Naive B cell (primary cell): ENCODE measurements around the gene SHC3. TPM values are rescaled to one million over a fixed set of nuclear protein-coding genes. Genes with fewer than 3 reads are reported as not detected.
A peak's percentile ranks its signal among the peaks of the same experiment; 100 is the strongest.

Experiments
- ATAC-seq, 2 donors: fragments of 150-1000 bp; cut with Tn5 transposase; 2 replicates each; pipeline ENCODE4 v1.10.0; 2021; ENCODE audit warnings: low read depth in 2 of 2, mild to moderate bottlenecking in 2 of 2, moderate library complexity in 2 of 2
- DNase-seq: peaks from one replicate; pipeline ENCODE4 v3.0.0; 2022
- H3K27ac Mint-ChIP-seq, 6 donors: one replicate each; pipeline ENCODE4 v1.8.0; 2020 to 2022; ENCODE audit warnings: mild to moderate bottlenecking in 6 of 6, mixed read lengths in 6 of 6, moderate library complexity in 5 of 6, inconsistent platforms in 2 of 6
- H3K27me3 Mint-ChIP-seq, 3 donors: one replicate each; pipeline ENCODE4 v1.8.0; 2021 to 2022; ENCODE audit warnings: mixed read lengths in 3 of 3, mild to moderate bottlenecking in 1 of 3
- H3K36me3 Mint-ChIP-seq, 2 donors: one replicate each; pipeline ENCODE4 v1.8.0; 2020 to 2022; ENCODE audit warnings: mixed read lengths in 2 of 2, inconsistent platforms in 1 of 2, mild to moderate bottlenecking in 1 of 2
- H3K4me1 Mint-ChIP-seq, 3 donors: one replicate each; pipeline ENCODE4 v1.8.0; 2020 to 2022; ENCODE audit warnings: mixed read lengths in 3 of 3, inconsistent platforms in 1 of 3, mild to moderate bottlenecking in 1 of 3, moderate library complexity in 1 of 3
- H3K4me3 Mint-ChIP-seq, 8 donors: one replicate each; pipeline ENCODE4 v1.8.0; 2020 to 2022; ENCODE audit warnings: mild to moderate bottlenecking in 8 of 8, mixed read lengths in 8 of 8, moderate library complexity in 8 of 8, inconsistent platforms in 2 of 8
- H3K9me3 Mint-ChIP-seq, 7 donors: one replicate each; pipeline ENCODE4 v1.8.0; 2020 to 2022; ENCODE audit warnings: mixed read lengths in 7 of 7, mild to moderate bottlenecking in 5 of 7, inconsistent platforms in 2 of 7, moderate library complexity in 1 of 7
- polyA plus RNA-seq, 6 donors: library from polyadenylated mRNA; unstranded; fragments of 300-500 nt; fragmentation: Illumina TruSeq; gene quantifications; one replicate each; pipeline ENCODE4 v1.2.3, GENCODE V29; 2021; ENCODE audit warnings: low read depth in 6 of 6

Gene SHC3
- polyA plus RNA-seq, 6 donors from 2014 or later = 0.04 to 0.24 TPM; not detected in 4

- Mint-ChIP-seq H3K27me3 (peaks cover 38 to 66% (median 61%) of the 10 kb centered on the region in 3 donors), H3K4me1 (peaks cover 15 to 26% (median 19%) of the 10 kb centered on the region in 3 donors), H3K4me3 (peak overlapping the region in 5 of 8 donors; percentile 45 to 76 (median 56)), H3K9me3 (peaks cover 0 to 1% (median 0%) of the 10 kb centered on the region in 7 donors), H3K27ac (no peak overlapping the region), H3K36me3 (no peaks in the 10 kb centered on the region)
- ATAC-seq (no peak), DNase-seq (no peak)
Observed at GRCh38 chr9:88992556-88992955, 186.1 kb downstream of the SHC3 start.

- Mint-ChIP-seq H3K36me3 (no peaks in the 10 kb centered on the region), H3K4me1 (peaks cover 15 to 26% (median 19%) of the 10 kb centered on the region in 3 donors), H3K27me3 (peaks cover 42 to 74% (median 65%) of the 10 kb centered on the region in 3 donors), H3K27ac (no peak within 1 kb of the TSS), H3K4me3 (peak within 1 kb of the TSS; percentile 45 to 77 (median 72)), H3K9me3 (peaks cover 0 to 3% (median 1%) of the 10 kb centered on the region in 7 donors)
- DNase-seq = no peak
- peak; percentile 44 to 49 for ATAC-seq
Observed at GRCh38 chr9:88991066-88992034, 187.3 kb downstream of the SHC3 start, which contains the start of gene S1PR3. Gene S1PR3 (plus strand): TSS chr9:88991468. CDS start chr9:89001201, 9,733 bp downstream.

- no peak overlapping the region for H3K27ac Mint-ChIP-seq
- H3K9me3 Mint-ChIP-seq = peaks cover 0 to 3% (median 1%) of the 10 kb centered on the region in 7 donors
- peaks cover 42 to 74% (median 72%) of the 10 kb centered on the region in 3 donors for H3K27me3 Mint-ChIP-seq
- ATAC-seq = no peak
- H3K36me3 Mint-ChIP-seq = no peaks in the 10 kb centered on the region
- peak overlapping the region in 6 of 8 donors; percentile 10 to 77 (median 66) for H3K4me3 Mint-ChIP-seq
- H3K4me1 Mint-ChIP-seq = peaks cover 15 to 26% (median 19%) of the 10 kb centered on the region in 3 donors
- no peak for DNase-seq
Observed at GRCh38 chr9:88990729-88991065, 187.9 kb downstream of the SHC3 start.

- peaks cover 15 to 26% (median 19%) of the 10 kb centered on the region in 3 donors for H3K4me1 Mint-ChIP-seq
- ATAC-seq = no peak
- H3K27me3 Mint-ChIP-seq = peaks cover 45 to 74% (median 69%) of the 10 kb centered on the region in 3 donors
- peak overlapping the region in 7 of 8 donors; percentile 10 to 77 (median 65) for H3K4me3 Mint-ChIP-seq
- no peak overlapping the region for H3K27ac Mint-ChIP-seq
- DNase-seq = no peak
- no peaks in the 10 kb centered on the region for H3K36me3 Mint-ChIP-seq
- peaks cover 0 to 3% (median 1%) of the 10 kb centered on the region in 7 donors for H3K9me3 Mint-ChIP-seq
Observed at GRCh38 chr9:88990041-88990728, 188.4 kb downstream of the SHC3 start.

GRCh38 chr9:88988796-88989641 lies 189.6 kb downstream of the SHC3 start:
- H3K27me3 Mint-ChIP-seq = peaks cover 46 to 70% (median 68%) of the 10 kb centered on the region in 3 donors
- peak overlapping the region in 3 of 6 donors; percentile 59 to 79 (median 65) for H3K27ac Mint-ChIP-seq
- ATAC-seq = peak; percentile 78 to 84
- peak overlapping the region in 7 of 8 donors; percentile 35 to 75 (median 67) for H3K4me3 Mint-ChIP-seq
- H3K9me3 Mint-ChIP-seq = peaks cover 0 to 3% (median 1%) of the 10 kb centered on the region in 7 donors
- peak; percentile 20 for DNase-seq
- H3K4me1 Mint-ChIP-seq = peaks cover 15 to 26% (median 19%) of the 10 kb centered on the region in 3 donors
- H3K36me3 Mint-ChIP-seq = no peaks in the 10 kb centered on the region

- Mint-ChIP-seq H3K27me3 (peaks cover 37 to 66% (median 58%) of the 10 kb centered on the region in 3 donors), H3K4me1 (peaks cover 15 to 26% (median 19%) of the 10 kb centered on the region in 3 donors), H3K36me3 (no peaks in the 10 kb centered on the region), H3K4me3 (peak overlapping the region in 1 of 8 donors; percentile 74), H3K9me3 (peaks cover 0 to 3% (median 1%) of the 10 kb centered on the region in 7 donors), H3K27ac (peak overlapping the region in 1 of 6 donors; percentile 22)
- ATAC-seq (no peak), DNase-seq (no peak)
Observed at GRCh38 chr9:88987661-88988060, 191.0 kb downstream of the SHC3 start.

- peaks cover 30 to 61% (median 49%) of the 10 kb centered on the region in 3 donors for H3K27me3 Mint-ChIP-seq
Observed at GRCh38 chr9:88986776-88987175, 191.8 kb downstream of the SHC3 start.

GRCh38 chr9:88985616-88986015 lies 193.0 kb downstream of the SHC3 start:
- peaks cover 10 to 15% (median 13%) of the 10 kb centered on the region in 3 donors for H3K4me1 Mint-ChIP-seq
- H3K27ac Mint-ChIP-seq = no peak overlapping the region
- ATAC-seq (no peak), DNase-seq (no peak)
- no peak overlapping the region for H3K4me3 Mint-ChIP-seq
- no peaks in the 10 kb centered on the region for H3K36me3 Mint-ChIP-seq
- peaks cover 30 to 54% (median 44%) of the 10 kb centered on the region in 3 donors for H3K27me3 Mint-ChIP-seq
- peaks cover 0 to 6% (median 2%) of the 10 kb centered on the region in 7 donors for H3K9me3 Mint-ChIP-seq

More at GRCh38 chr9:88986776-88987175, 191.8 kb downstream of the SHC3 start:
- H3K36me3 Mint-ChIP-seq = no peaks in the 10 kb centered on the region
- DNase-seq (no peak), ATAC-seq (no peak)
- no peak overlapping the region for H3K27ac Mint-ChIP-seq
- peaks cover 11 to 20% (median 13%) of the 10 kb centered on the region in 3 donors for H3K4me1 Mint-ChIP-seq
- no peak overlapping the region for H3K4me3 Mint-ChIP-seq
- peaks cover 0 to 6% (median 2%) of the 10 kb centered on the region in 7 donors for H3K9me3 Mint-ChIP-seq

- Mint-ChIP-seq H3K4me3 (no peak overlapping the region), H3K27ac (no peak overlapping the region), H3K4me1 (peaks cover 6 to 7% (median 6%) of the 10 kb centered on the region in 3 donors), H3K27me3 (peaks cover 25 to 44% (median 33%) of the 10 kb centered on the region in 3 donors), H3K36me3 (no peaks in the 10 kb centered on the region), H3K9me3 (peaks cover 0 to 6% (median 2%) of the 10 kb centered on the region in 7 donors)
- no peak for DNase-seq
- ATAC-seq = no peak
Observed at GRCh38 chr9:88984543-88984883, 194.1 kb downstream of the SHC3 start.

GRCh38 chr9:88983865-88984542 lies 194.6 kb downstream of the SHC3 start:
- Mint-ChIP-seq H3K36me3 (no peaks in the 10 kb centered on the region), H3K27me3 (peaks cover 20 to 39% (median 31%) of the 10 kb centered on the region in 3 donors), H3K4me1 (peaks cover under 1 to 2% (median under 1%) of the 10 kb centered on the region in 3 donors), H3K4me3 (no peak overlapping the region), H3K27ac (no peak overlapping the region), H3K9me3 (peaks cover 0 to 6% (median 2%) of the 10 kb centered on the region in 7 donors)
- DNase-seq (no peak), ATAC-seq (no peak)

- H3K4me1 Mint-ChIP-seq = no peaks in the 10 kb centered on the region
- peak overlapping the region in 1 of 6 donors; percentile 2 for H3K27ac Mint-ChIP-seq
- H3K9me3 Mint-ChIP-seq = peaks cover 0 to 5% (median 0%) of the 10 kb centered on the region in 7 donors
- H3K36me3 Mint-ChIP-seq = no peaks in the 10 kb centered on the region
- no peak for ATAC-seq
- DNase-seq = no peak
- peaks cover 28 to 49% (median 31%) of the 10 kb centered on the region in 3 donors for H3K27me3 Mint-ChIP-seq
- H3K4me3 Mint-ChIP-seq = no peak overlapping the region
Observed at GRCh38 chr9:88980740-88981203, 197.8 kb downstream of the SHC3 start.

GRCh38 chr9:88979791-88980190 lies 198.8 kb downstream of the SHC3 start:
- Mint-ChIP-seq H3K4me3 (no peak overlapping the region), H3K27me3 (peaks cover 20 to 43% (median 21%) of the 10 kb centered on the region in 3 donors), H3K27ac (no peak overlapping the region), H3K36me3 (no peaks in the 10 kb centered on the region), H3K4me1 (no peaks in the 10 kb centered on the region), H3K9me3 (peaks cover 0 to 5% (median 0%) of the 10 kb centered on the region in 7 donors)
- ATAC-seq = no peak
- DNase-seq = no peak
